PFSK-1 (cell line): Measurements from ENCODE around the gene ESPN.

Source experiments
- POLR2AphosphoS5 ChIP-seq: IDR thresholded peaks from 2 replicates; pipeline ENCODE4 v1.6.1; 2012; ENCODE audit warnings: low read depth, mild to moderate bottlenecking, control low read depth, low read length, moderate library complexity
- SIN3A ChIP-seq: IDR thresholded peaks from 2 replicates; pipeline ENCODE4 v1.6.1; 2012; ENCODE audit warnings: mild to moderate bottlenecking, low read length, moderate library complexity, borderline replicate concordance; ENCODE audit not compliant: insufficient read depth
- TAF1 ChIP-seq: IDR thresholded peaks from 2 replicates; pipeline ENCODE4 v1.6.1; 2012; ENCODE audit warnings: low read length, control low read depth, borderline replicate concordance; ENCODE audit not compliant: insufficient read depth
- TF ChIP-seq, protein P1 (sequence below), 2 experiments: IDR thresholded peaks; 2 replicates each; pipeline versions ENCODE4 v1.6.1 to v1.8.0; 2011 to 2012; ENCODE audit warnings: low read depth in 2 of 2, low read length in 2 of 2, control low read depth in 1 of 2, inconsistent platforms in 1 of 2, mild to moderate bottlenecking in 1 of 2, moderate library complexity in 1 of 2; ENCODE audit not compliant: insufficient read depth in 1 of 2

DNA sequence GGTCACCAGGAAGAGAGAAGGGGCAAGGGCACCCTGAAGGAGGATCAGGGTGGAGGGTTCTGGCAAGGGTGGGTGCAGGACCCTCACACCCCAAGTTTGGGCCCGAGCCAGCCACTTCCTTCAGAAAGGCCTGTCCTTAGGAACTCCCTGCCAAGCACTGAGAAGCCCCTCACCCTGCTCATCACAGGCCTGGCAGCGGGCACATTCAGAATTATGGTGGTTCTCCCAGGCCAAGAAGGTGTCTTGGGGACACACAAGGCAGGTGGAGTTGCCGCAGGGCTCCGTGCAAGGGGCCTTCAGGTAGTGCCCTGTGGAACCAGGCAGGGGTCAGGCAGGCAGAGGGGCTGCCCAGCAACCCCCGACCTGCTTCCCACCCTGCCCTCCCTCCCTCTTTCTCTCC is 40.3 kb downstream of the ESPN start:
- no peak for TF ChIP-seq POLR2AphosphoS5
- no peak for TF ChIP-seq SIN3A
- no peak for TF ChIP-seq TAF1
- TF ChIP-seq, protein P1, sequence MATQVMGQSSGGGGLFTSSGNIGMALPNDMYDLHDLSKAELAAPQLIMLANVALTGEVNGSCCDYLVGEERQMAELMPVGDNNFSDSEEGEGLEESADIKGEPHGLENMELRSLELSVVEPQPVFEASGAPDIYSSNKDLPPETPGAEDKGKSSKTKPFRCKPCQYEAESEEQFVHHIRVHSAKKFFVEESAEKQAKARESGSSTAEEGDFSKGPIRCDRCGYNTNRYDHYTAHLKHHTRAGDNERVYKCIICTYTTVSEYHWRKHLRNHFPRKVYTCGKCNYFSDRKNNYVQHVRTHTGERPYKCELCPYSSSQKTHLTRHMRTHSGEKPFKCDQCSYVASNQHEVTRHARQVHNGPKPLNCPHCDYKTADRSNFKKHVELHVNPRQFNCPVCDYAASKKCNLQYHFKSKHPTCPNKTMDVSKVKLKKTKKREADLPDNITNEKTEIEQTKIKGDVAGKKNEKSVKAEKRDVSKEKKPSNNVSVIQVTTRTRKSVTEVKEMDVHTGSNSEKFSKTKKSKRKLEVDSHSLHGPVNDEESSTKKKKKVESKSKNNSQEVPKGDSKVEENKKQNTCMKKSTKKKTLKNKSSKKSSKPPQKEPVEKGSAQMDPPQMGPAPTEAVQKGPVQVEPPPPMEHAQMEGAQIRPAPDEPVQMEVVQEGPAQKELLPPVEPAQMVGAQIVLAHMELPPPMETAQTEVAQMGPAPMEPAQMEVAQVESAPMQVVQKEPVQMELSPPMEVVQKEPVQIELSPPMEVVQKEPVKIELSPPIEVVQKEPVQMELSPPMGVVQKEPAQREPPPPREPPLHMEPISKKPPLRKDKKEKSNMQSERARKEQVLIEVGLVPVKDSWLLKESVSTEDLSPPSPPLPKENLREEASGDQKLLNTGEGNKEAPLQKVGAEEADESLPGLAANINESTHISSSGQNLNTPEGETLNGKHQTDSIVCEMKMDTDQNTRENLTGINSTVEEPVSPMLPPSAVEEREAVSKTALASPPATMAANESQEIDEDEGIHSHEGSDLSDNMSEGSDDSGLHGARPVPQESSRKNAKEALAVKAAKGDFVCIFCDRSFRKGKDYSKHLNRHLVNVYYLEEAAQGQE (IDR thresholded peaks at IDR 0.05; ENCODE audit: insufficient read depth in 1 of 2, low read depth in 2 of 2, low read length in 2 of 2): no peak
